Activated naive CD4-positive, alpha-beta T cell treated with anti-CD3 and anti-CD28 coated beads for 36 hours (primary cell): ENCODE measurements around the gene CPA4. TPM values are rescaled to one million over a fixed set of nuclear protein-coding genes. Genes with fewer than 3 reads are reported as not detected.

Experiments used
- CTCF ChIA-PET: fragments of 350-600 bp; sonication (Branson Sonifier 250); formaldehyde crosslinking; loops from one replicate; lab custom pipeline; 2021; ENCODE audit warnings: antibody characterized with exemption; lab: Charles Lee
- DNase-seq: peaks from one replicate; pipeline ENCODE4 v3.0.0-alpha.2; 2020
- H3K27ac Mint-ChIP-seq: one replicate; pipeline ENCODE4 v1.8.0; 2021; ENCODE audit warnings: mild to moderate bottlenecking, mixed read lengths
- H3K27me3 Mint-ChIP-seq: one replicate; pipeline ENCODE4 v1.8.0; 2021; ENCODE audit warnings: low read depth, mixed read lengths
- H3K36me3 Mint-ChIP-seq: one replicate; pipeline ENCODE4 v1.8.0; 2021; ENCODE audit warnings: low read depth, mixed read lengths
- H3K4me1 Mint-ChIP-seq: one replicate; pipeline ENCODE4 v1.8.0; 2021; ENCODE audit warnings: low read depth, mixed read lengths
- H3K4me3 Mint-ChIP-seq: one replicate; pipeline ENCODE4 v1.8.0; 2021; ENCODE audit warnings: mild to moderate bottlenecking, moderate library complexity, mixed read lengths
- H3K9me3 Mint-ChIP-seq: one replicate; pipeline ENCODE4 v1.8.0; 2021; ENCODE audit warnings: mixed read lengths
- intact Hi-C: fragments of 100-400 bp; cut with micrococcal nuclease; formaldehyde crosslinking; loops from one replicate; pipeline ENCODE4 v1.15.1; 2023
- total RNA-seq, 2 experiments: library from RNA; stranded (reverse); gene quantifications; one replicate each; pipeline ENCODE4 v1.2.3, GENCODE V29; 2021

Gene CPA4
- total RNA-seq, 2 experiments from 2014 or later: not detected

DNA sequence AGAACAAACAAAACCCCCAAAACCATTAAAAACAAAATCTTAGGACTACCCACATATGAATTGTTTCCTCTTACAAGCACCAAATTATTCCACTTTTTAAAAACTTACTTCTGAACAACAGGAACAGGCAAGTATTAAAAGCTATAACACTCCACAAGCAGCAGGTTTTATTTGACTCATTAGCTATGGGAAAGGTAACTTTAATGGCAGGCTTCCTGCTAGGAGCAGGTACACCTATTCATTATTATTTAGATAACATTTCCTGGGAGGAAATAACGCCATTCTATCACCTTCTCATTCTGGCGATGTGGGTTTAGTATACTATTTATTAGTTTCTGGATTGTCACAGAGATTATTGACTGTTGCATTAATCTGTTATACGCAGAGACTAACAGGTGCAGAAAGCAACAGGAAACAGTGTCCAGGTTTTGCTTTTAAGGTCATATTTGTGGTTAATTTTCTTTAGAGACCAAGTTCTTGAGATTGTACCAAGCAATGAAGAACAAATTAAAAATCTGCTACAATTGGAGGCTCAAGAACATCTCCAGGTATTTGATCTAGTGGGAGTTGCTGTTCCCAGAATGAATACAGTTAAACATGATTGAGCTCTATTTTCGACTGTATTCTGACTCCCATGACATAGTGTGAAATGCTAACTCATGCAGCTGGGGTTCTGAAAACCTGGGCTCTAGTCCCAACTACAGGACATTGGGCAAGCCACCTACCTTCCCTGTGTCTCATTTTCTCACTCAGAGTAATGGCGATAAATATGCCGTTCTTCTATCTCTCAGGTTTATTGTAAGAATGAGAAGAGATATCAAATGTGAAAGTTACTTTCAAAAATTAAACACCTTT is 24.3 kb upstream of the CPA4 start:
- no peak overlapping the region for H3K4me3 Mint-ChIP-seq
- H3K27ac Mint-ChIP-seq: no peak overlapping the region
- H3K36me3 Mint-ChIP-seq: no peaks in the 10 kb centered on the region
- CTCF ChIA-PET: no interaction called here
- peaks cover 10% of the 10 kb centered on the region for H3K4me1 Mint-ChIP-seq
- DNase-seq: no peak
- no peaks in the 10 kb centered on the region for H3K9me3 Mint-ChIP-seq
- no peaks in the 10 kb centered on the region for H3K27me3 Mint-ChIP-seq
- intact Hi-C loops: no loop called here

DNA sequence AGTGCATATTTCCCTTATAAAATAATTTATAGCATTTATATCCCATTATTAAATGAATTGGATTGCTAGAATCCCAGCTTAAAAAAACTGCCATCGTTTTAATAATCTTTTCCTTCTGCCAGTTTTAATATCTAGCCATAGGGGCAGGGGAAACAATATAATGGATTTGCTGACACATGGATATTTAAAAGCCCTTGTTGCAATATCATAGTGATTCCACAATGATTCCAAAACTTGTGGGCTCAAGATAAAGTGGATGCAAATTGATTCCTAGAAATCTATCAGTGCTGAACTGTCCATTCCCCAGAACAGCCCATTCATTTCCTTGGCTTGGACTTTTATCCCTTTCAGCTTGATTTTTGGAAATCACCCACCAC is 23.7 kb upstream of the CPA4 start:
- no peak overlapping the region for H3K4me3 Mint-ChIP-seq
- peaks cover 15% of the 10 kb centered on the region for H3K4me1 Mint-ChIP-seq
- intact Hi-C loops: no loop called here

DNA sequence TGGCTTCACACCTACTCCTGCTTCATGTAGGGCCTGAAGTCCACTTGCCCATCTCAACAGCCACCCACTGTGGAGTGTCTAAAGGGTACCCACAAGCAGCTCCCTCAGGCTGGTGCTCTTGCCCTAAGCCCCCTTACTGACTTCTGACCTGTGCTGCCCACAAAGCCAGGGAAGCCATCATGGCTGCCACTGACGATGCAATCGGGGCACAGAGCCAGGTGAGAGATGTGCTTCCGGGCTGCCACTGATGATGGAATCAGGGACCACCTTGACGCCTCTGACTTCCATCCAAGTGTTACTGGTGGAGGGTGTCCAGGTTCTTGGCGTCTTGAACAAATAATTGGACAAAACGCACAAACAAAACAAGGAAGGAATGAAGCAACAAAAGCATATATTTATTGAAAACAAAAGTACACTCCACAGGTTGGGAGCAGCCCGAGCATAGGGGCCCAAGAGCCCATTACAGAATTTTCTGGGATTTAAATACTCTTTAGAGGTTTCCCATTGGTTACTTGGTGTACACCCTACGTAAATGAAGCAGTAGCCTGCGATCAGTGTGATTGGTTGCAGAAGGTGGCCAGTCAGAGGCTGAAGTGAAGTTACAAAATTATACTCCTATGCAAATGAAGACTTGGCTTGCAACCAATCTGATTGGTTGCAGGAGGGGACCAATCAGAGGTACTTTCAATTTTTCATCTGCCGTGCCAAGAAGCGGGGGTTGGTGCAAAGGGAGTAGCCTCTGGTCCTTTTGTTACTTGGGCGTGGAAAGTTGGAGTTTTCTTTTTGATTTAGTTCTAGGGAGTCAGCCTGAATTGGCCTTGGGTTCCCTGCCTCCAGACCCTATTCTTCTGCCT is 21.8 kb upstream of the CPA4 start:
- intact Hi-C loops: loop anchor here (10.0 kb wide), 1 partner anchor 764 kb away; no protein-coding TSS in a partner anchor
- Mint-ChIP-seq H3K36me3 (no peaks in the 10 kb centered on the region), H3K27me3 (no peaks in the 10 kb centered on the region), H3K4me1 (peaks cover 28% of the 10 kb centered on the region), H3K4me3 (no peak overlapping the region), H3K27ac (no peak overlapping the region), H3K9me3 (no peaks in the 10 kb centered on the region)
- DNase-seq: no peak
- CTCF ChIA-PET: interaction anchor here (0.7 kb wide), 1 partner anchor 10 kb away, joined by 3 read pairs; no protein-coding TSS in a partner anchor

More for the DNA sequence above, 23.7 kb upstream of the CPA4 start:
- CTCF ChIA-PET: no interaction called here
- Mint-ChIP-seq H3K36me3 (no peaks in the 10 kb centered on the region), H3K9me3 (no peaks in the 10 kb centered on the region), H3K27ac (no peak overlapping the region), H3K27me3 (no peaks in the 10 kb centered on the region)
- no peak for DNase-seq

DNA sequence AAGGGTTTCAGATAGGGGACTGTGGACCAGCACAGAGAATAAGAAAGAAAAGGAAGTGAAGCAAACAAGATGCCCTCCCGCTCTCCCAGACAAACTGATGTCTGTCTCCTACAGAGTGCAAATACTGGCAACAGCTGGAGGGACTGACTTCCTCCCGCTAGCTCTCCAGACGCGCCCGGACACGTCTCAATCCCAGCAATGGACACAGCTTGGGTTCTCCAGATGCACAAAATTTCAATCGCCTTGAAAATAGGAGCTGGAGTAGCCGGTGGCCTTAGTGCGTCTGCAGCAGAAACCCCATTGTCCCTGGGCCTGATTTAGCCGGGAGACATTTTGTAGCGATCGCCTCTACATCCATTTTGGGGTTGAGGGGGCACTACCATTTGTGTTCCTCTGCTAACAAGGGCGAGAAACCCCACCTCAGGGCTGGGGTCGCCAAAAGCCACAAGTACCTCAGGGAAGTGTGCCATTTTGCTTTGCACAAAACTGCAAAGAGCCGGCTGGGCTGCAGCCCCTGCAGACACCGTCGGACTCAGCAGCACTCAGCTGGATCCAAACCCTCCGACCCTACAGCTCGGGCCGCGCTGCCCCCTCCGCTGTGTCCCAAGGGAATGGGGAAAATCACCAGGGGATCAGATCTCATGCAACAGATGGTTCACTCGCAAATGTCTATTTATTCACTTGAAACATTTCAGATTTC is 20.4 kb upstream of the CPA4 start:
- CTCF ChIA-PET: interaction anchor here (1.5 to 1.9 kb wide), 2 partner anchors 8 to 29 kb away, joined by 6 to 8 read pairs; no protein-coding TSS in a partner anchor
- Mint-ChIP-seq H3K9me3 (no peaks in the 10 kb centered on the region), H3K4me3 (no peak overlapping the region), H3K27me3 (no peaks in the 10 kb centered on the region), H3K36me3 (no peaks in the 10 kb centered on the region), H3K4me1 (peaks cover 42% of the 10 kb centered on the region), H3K27ac (no peak overlapping the region)
- DNase-seq: no peak
- intact Hi-C loops: loop anchor here (10.0 kb wide), 1 partner anchor 762 kb away; no protein-coding TSS in a partner anchor

DNA sequence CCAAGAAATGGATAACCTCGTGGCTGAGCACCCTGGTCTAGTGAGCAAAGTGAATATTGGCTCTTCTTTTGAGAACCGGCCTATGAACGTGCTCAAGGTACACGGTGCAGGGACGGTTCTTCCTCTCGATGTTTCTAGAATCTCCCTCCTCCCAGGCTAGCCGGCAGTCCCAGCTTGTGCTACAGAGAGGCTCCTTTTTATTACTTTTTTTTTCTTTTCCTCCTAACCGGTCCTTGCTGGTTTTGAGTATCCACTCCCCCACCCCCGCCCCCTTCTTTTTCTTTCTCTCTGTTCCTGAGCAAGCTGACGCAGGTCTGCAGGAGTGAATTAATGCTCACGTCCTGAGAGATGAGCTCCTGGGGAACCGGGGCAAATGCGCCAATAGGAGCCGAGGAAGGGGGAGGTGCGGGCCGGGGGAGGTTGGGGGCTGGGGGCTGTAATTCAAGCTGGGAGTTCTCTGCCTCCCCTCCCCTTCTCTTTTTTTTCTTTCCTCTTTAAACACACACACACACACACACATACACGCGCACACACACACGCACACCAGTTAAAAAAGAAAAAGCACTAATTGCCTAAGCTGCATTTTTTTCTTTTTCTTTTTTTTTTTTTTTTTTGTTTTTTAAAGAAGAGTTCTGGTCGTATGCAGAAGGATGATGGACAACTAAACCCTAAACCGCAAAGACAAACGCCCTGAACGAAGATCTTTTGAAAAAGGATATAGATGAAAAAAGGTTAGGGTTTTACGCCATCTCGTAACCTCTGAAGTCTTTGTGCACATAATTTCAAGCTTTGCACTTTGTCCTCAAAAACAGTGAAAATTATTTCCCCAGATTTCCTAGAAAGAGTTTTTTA is 19.7 kb upstream of the CPA4 start:
- CTCF ChIA-PET: interaction anchor here (0.6 to 1.9 kb wide), 5 partner anchors 9 to 145 kb away, joined by 3 to 8 read pairs (median 6); no protein-coding TSS in a partner anchor
- DNase-seq: peak; percentile 48
- Mint-ChIP-seq H3K36me3 (no peaks in the 10 kb centered on the region), H3K9me3 (no peaks in the 10 kb centered on the region), H3K4me1 (peaks cover 47% of the 10 kb centered on the region), H3K4me3 (peak overlapping the region; percentile 54), H3K27me3 (no peaks in the 10 kb centered on the region), H3K27ac (no peak overlapping the region)
- intact Hi-C loops: loop anchor here (10.0 kb wide), 1 partner anchor 761 kb away; no protein-coding TSS in a partner anchor

DNA sequence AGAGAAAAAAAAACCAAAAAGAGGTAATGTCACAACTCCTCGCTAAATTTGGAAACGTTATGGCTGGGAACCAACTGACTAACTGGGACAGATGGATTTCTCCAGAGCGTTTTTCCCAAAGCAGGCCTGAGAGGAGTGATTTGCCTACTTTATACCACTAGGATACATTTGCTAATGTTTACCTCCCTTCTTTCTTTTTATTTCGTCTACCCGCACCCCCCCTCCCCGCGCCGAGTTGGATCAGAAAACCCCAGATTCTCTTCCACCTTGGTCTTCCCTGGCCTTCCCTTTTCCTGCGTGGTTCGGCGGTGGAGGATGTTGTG is 19.1 kb upstream of the CPA4 start:
- DNase-seq: no peak
- H3K27me3 Mint-ChIP-seq: no peaks in the 10 kb centered on the region
- CTCF ChIA-PET: interaction anchor here (0.6 to 1.9 kb wide), 4 partner anchors 9 to 38 kb away, joined by 3 to 8 read pairs (median 5); no protein-coding TSS in a partner anchor
- H3K27ac Mint-ChIP-seq: no peak overlapping the region
- H3K4me3 Mint-ChIP-seq: peak overlapping the region; percentile 44
- H3K9me3 Mint-ChIP-seq: no peaks in the 10 kb centered on the region
- intact Hi-C loops: loop anchor here (10.0 kb wide), 1 partner anchor 761 kb away; no protein-coding TSS in a partner anchor
- peaks cover 47% of the 10 kb centered on the region for H3K4me1 Mint-ChIP-seq
- H3K36me3 Mint-ChIP-seq: no peaks in the 10 kb centered on the region

DNA sequence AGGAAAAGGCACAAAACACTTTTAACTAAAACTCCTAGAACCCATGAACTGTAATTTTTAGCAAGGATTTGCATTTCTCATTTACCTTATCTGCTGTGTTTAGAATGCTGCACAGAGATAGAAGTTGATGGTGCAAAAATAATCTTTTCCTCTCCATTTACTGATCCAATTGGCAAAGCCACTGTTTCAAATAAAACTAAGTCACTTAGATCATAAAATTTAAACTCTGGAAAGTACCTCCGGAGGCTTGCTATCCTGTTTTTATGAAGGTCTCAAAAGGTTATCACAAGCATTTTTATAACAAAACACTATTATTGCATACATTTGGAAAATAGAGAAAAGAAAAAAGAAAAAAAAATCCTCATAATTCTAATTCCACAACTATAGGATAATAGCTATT is 18.7 kb upstream of the CPA4 start:
- Mint-ChIP-seq H3K9me3 (no peaks in the 10 kb centered on the region), H3K36me3 (no peaks in the 10 kb centered on the region), H3K27me3 (no peaks in the 10 kb centered on the region), H3K4me1 (peaks cover 47% of the 10 kb centered on the region), H3K4me3 (peak overlapping the region; percentile 44), H3K27ac (no peak overlapping the region)
- CTCF ChIA-PET: interaction anchor here (0.7 to 1.9 kb wide), 3 partner anchors 10 to 31 kb away, joined by 3 to 8 read pairs (median 6); no protein-coding TSS in a partner anchor
- intact Hi-C loops: loop anchor here (10.0 kb wide), 1 partner anchor 761 kb away; no protein-coding TSS in a partner anchor
- no peak for DNase-seq

DNA sequence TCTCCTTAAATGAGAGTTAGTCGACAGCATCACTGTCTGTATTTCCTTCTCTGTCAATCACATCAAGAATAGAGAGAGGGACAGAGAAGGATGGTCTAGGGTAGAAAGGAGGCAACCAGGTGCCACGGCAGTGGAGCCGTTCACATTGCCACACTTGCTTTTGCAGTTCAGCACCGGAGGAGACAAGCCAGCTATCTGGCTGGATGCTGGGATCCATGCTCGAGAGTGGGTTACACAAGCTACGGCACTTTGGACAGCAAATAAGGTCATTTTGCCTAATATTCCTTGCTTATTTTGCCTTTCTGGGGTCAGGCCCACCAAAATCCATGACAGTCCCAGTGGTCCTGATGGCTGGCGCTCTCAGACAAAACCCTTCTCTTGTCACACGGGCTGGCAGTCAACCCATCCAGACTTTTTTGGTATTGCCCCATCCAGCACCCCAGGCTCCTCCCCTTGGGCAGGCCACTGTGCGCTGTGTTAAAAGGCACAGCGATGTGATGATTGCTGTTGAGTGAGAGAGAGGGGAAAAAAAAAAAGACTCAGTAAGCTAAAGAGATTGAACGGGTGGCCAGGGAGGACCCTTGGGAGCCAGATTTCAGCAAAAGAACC is 17.9 kb upstream of the CPA4 start:
- Mint-ChIP-seq H3K9me3 (no peaks in the 10 kb centered on the region), H3K27ac (no peak overlapping the region), H3K27me3 (no peaks in the 10 kb centered on the region), H3K4me3 (no peak overlapping the region), H3K4me1 (peaks cover 47% of the 10 kb centered on the region), H3K36me3 (no peaks in the 10 kb centered on the region)
- DNase-seq: no peak
- intact Hi-C loops: loop anchor here (5.0 to 10.0 kb wide), 2 partner anchors 760 to 838 kb away; no protein-coding TSS in a partner anchor
- CTCF ChIA-PET: no interaction called here

DNA sequence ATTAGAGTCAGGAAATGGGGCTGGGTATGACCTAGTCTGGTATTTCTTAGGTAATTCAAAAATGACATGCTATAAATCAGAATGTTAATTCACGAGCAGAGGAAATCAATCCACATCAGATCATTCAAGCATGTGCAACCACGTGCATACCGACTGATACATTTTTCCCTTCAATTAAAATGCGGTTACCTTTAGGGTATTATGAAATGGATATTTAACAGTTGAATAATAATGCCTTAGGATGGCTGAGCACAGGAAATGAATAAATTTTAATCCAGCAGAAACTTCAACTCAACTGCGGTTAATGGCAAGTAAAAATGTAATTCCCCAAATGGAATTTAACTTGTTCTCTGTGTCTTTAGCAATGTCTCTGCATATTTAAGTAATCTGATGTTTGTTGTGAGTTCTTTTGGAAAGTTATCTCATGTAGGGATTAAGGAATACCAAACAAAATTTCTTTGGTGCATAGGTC is 17.1 kb upstream of the CPA4 start:
- CTCF ChIA-PET: no interaction called here
- Mint-ChIP-seq H3K27me3 (no peaks in the 10 kb centered on the region), H3K36me3 (no peaks in the 10 kb centered on the region), H3K9me3 (no peaks in the 10 kb centered on the region), H3K27ac (peak overlapping the region; percentile 85), H3K4me3 (no peak overlapping the region), H3K4me1 (peaks cover 47% of the 10 kb centered on the region)
- intact Hi-C loops: loop anchor here (2.0 to 10.0 kb wide), 5 partner anchors 87 to 839 kb away; partner anchors contain the start of gene CEP41
- DNase-seq: no peak

DNA sequence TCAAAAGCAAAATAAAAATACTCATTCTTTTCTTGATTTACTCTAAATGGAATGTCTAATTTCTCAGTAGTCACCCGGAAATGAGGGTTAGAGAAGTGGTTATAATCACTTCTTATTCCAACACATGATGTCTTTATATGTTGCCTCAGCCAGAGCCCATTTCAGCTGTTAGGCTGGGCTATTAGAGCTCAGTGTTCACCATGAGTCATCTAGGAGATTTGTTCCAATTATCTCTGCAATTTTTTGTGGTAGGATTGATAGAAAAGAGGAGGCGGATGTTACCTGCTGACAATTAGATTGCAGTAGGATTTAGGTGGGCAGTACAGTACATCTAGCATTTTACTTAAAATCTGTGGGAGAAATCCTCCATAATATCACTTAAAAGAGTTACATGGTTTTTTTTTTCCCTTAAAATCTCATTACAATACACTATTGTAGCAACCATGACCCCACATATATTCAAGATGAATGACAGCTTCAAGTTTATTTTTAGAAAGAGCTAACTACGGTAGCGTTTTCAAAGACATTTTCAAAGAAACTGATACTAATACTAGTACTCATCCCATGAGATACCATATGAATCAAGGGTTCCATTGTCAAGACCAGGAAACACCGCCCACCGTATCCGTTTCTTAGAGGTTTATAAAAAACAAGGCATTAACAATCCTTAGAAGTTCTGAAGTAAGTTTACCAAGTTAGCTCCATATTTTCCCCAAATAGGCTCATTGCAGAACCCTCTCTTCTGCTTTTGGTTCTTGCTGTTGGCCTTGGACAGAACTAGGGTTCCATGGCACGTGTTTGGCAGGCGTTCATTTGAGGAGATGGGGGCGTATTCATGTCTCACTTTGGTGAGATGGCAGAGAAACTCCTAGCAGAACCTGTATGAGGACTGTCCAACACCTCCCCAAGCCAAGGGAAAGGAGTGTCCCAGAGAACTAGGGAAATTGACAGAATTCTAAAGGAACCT is 15.9 kb upstream of the CPA4 start:
- H3K9me3 Mint-ChIP-seq: no peaks in the 10 kb centered on the region
- CTCF ChIA-PET: interaction anchor here (1.0 to 1.1 kb wide), 2 partner anchors 418 to 480 kb away, joined by 3 read pairs; no protein-coding TSS in a partner anchor
- no peaks in the 10 kb centered on the region for H3K36me3 Mint-ChIP-seq
- no peak overlapping the region for H3K4me3 Mint-ChIP-seq
- no peaks in the 10 kb centered on the region for H3K27me3 Mint-ChIP-seq
- peak; percentile 86 for DNase-seq
- H3K27ac Mint-ChIP-seq: peak overlapping the region; percentile 85
- intact Hi-C loops: loop anchor here (1.0 to 10.0 kb wide), 11 partner anchors 72 to 840 kb away; partner anchors contain the start of genes CEP41, KLHDC10 and TMEM209
- peaks cover 47% of the 10 kb centered on the region for H3K4me1 Mint-ChIP-seq
